Measurements from ENCODE around the gene EIF3A. TPM values are rescaled to one million over a fixed set of nuclear protein-coding genes. Genes with fewer than 3 reads are reported as not detected.
"Not testable (repeated sequence)": the region's sequence is repeated elsewhere in the genome, so short reads cannot be mapped to it uniquely, and the experiment has no call there.

EIF3A gene
- total RNA-seq, 1 donor from 2014 or later, result 181 TPM

GRCh38 chr10:119029613-119030420, 50.8 kb downstream of the EIF3A start, which contains the start of gene NANOS1:
Gene NANOS1 (plus strand): TSS chr10:119029714. CDS start chr10:119029802, 88 bp downstream.
- H3K4me1 Mint-ChIP-seq (ENCODE audit: low read depth), result peaks cover 25% of the 10 kb centered on the region
- peak; percentile 18 for DNase-seq (ENCODE audit: low spot score)

GRCh38 chr10:119028900-119029612, 51.6 kb downstream of the EIF3A start:
- Mint-ChIP-seq H3K36me3 (ENCODE audit: low read depth) (peaks cover 17% of the 10 kb centered on the region), H3K27ac (no peak overlapping the region), H3K27me3 (ENCODE audit: insufficient read depth) (peaks cover 8% of the 10 kb centered on the region)

More at GRCh38 chr10:119029613-119030420, 50.8 kb downstream of the EIF3A start, which contains the start of gene NANOS1:
- peaks cover 25% of the 10 kb centered on the region for H3K36me3 Mint-ChIP-seq (ENCODE audit: low read depth)
- H3K27ac Mint-ChIP-seq, result no peak within 1 kb of the TSS
- no peaks in the 10 kb centered on the region for H3K9me3 Mint-ChIP-seq
- intact Hi-C loops (cut with micrococcal nuclease), result loop anchor here (1.0 to 10.0 kb wide), 6 partner anchors 41 to 461 kb away; partner anchors contain the start of genes CACUL1, EIF3A and PRDX3
- peak within 1 kb of the TSS; percentile 76 for H3K4me3 Mint-ChIP-seq
- peaks cover 7% of the 10 kb centered on the region for H3K27me3 Mint-ChIP-seq (ENCODE audit: insufficient read depth)

GRCh38 chr10:119028445-119028899, 52.1 kb downstream of the EIF3A start:
- H3K27me3 Mint-ChIP-seq (ENCODE audit: insufficient read depth); DNase-seq (ENCODE audit: low spot score); H3K9me3 Mint-ChIP-seq; H3K27ac Mint-ChIP-seq; intact Hi-C loops (cut with micrococcal nuclease): not testable (repeated sequence)
- Mint-ChIP-seq H3K4me3 (peak overlapping the region; percentile 76), H3K4me1 (ENCODE audit: low read depth) (peaks cover 19% of the 10 kb centered on the region), H3K36me3 (ENCODE audit: low read depth) (peaks cover 13% of the 10 kb centered on the region)

More at GRCh38 chr10:119028900-119029612, 51.6 kb downstream of the EIF3A start:
- peaks cover 19% of the 10 kb centered on the region for H3K4me1 Mint-ChIP-seq (ENCODE audit: low read depth)
- intact Hi-C loops (cut with micrococcal nuclease), result no loop called here
- H3K4me3 Mint-ChIP-seq, result peak overlapping the region; percentile 76
- peak; percentile 78 for DNase-seq (ENCODE audit: low spot score)
- H3K9me3 Mint-ChIP-seq, result no peaks in the 10 kb centered on the region

GRCh38 chr10:119026301-119027110, 54.1 kb downstream of the EIF3A start:
- Mint-ChIP-seq H3K27ac (no peak overlapping the region), H3K4me3 (no peak overlapping the region), H3K36me3 (ENCODE audit: low read depth) (peaks cover 2% of the 10 kb centered on the region), H3K9me3 (no peaks in the 10 kb centered on the region), H3K27me3 (ENCODE audit: insufficient read depth) (peaks cover 12% of the 10 kb centered on the region), H3K4me1 (ENCODE audit: low read depth) (peaks cover 9% of the 10 kb centered on the region)
- DNase-seq (ENCODE audit: low spot score), result no peak
- intact Hi-C loops (cut with micrococcal nuclease), result no loop called here

GRCh38 chr10:119025776-119026175, 54.8 kb downstream of the EIF3A start:
- DNase-seq (ENCODE audit: low spot score), result no peak
- H3K36me3 Mint-ChIP-seq (ENCODE audit: low read depth), result no peaks in the 10 kb centered on the region
- H3K27ac Mint-ChIP-seq, result no peak overlapping the region
- peaks cover 2% of the 10 kb centered on the region for H3K4me1 Mint-ChIP-seq (ENCODE audit: low read depth)
- H3K27me3 Mint-ChIP-seq (ENCODE audit: insufficient read depth), result peaks cover 12% of the 10 kb centered on the region
- H3K9me3 Mint-ChIP-seq, result no peaks in the 10 kb centered on the region
- intact Hi-C loops (cut with micrococcal nuclease), result no loop called here
- H3K4me3 Mint-ChIP-seq, result no peak overlapping the region

GRCh38 chr10:119025336-119025735, 55.3 kb downstream of the EIF3A start:
- H3K9me3 Mint-ChIP-seq, result no peaks in the 10 kb centered on the region
- no peak overlapping the region for H3K4me3 Mint-ChIP-seq
- DNase-seq (ENCODE audit: low spot score), result no peak
- intact Hi-C loops (cut with micrococcal nuclease), result no loop called here
- H3K4me1 Mint-ChIP-seq (ENCODE audit: low read depth), result no peaks in the 10 kb centered on the region
- peaks cover 15% of the 10 kb centered on the region for H3K27me3 Mint-ChIP-seq (ENCODE audit: insufficient read depth)
- no peaks in the 10 kb centered on the region for H3K36me3 Mint-ChIP-seq (ENCODE audit: low read depth)
- no peak overlapping the region for H3K27ac Mint-ChIP-seq

GRCh38 chr10:119024882-119025281, 55.7 kb downstream of the EIF3A start:
- H3K27ac Mint-ChIP-seq, result no peak overlapping the region
- intact Hi-C loops (cut with micrococcal nuclease), result no loop called here

GRCh38 chr10:119023553-119023868, 57.1 kb downstream of the EIF3A start:
- Mint-ChIP-seq H3K9me3 (no peaks in the 10 kb centered on the region), H3K4me3 (no peak overlapping the region), H3K27ac (no peak overlapping the region), H3K4me1 (ENCODE audit: low read depth) (no peaks in the 10 kb centered on the region), H3K27me3 (ENCODE audit: insufficient read depth) (peaks cover 19% of the 10 kb centered on the region), H3K36me3 (ENCODE audit: low read depth) (no peaks in the 10 kb centered on the region)
- no peak for DNase-seq (ENCODE audit: low spot score)
- intact Hi-C loops (cut with micrococcal nuclease), result no loop called here

More at GRCh38 chr10:119024882-119025281, 55.7 kb downstream of the EIF3A start:
- no peak overlapping the region for H3K4me3 Mint-ChIP-seq
- H3K9me3 Mint-ChIP-seq, result no peaks in the 10 kb centered on the region
- no peaks in the 10 kb centered on the region for H3K36me3 Mint-ChIP-seq (ENCODE audit: low read depth)
- DNase-seq (ENCODE audit: low spot score), result no peak
- H3K27me3 Mint-ChIP-seq (ENCODE audit: insufficient read depth), result peaks cover 15% of the 10 kb centered on the region
- no peaks in the 10 kb centered on the region for H3K4me1 Mint-ChIP-seq (ENCODE audit: low read depth)

GRCh38 chr10:119022846-119023552, 57.6 kb downstream of the EIF3A start:
- Mint-ChIP-seq H3K4me3 (no peak overlapping the region), H3K36me3 (ENCODE audit: low read depth) (no peaks in the 10 kb centered on the region), H3K9me3 (no peaks in the 10 kb centered on the region), H3K4me1 (ENCODE audit: low read depth) (no peaks in the 10 kb centered on the region), H3K27me3 (ENCODE audit: insufficient read depth) (peaks cover 15% of the 10 kb centered on the region), H3K27ac (no peak overlapping the region)
- intact Hi-C loops (cut with micrococcal nuclease), result no loop called here
- DNase-seq (ENCODE audit: low spot score), result no peak

GRCh38 chr10:119020627-119020946, 60.0 kb downstream of the EIF3A start:
- no peak for DNase-seq (ENCODE audit: low spot score)
- peaks cover 16% of the 10 kb centered on the region for H3K27me3 Mint-ChIP-seq (ENCODE audit: insufficient read depth)
- H3K27ac Mint-ChIP-seq, result no peak overlapping the region
- intact Hi-C loops (cut with micrococcal nuclease), result no loop called here
- no peaks in the 10 kb centered on the region for H3K9me3 Mint-ChIP-seq
- H3K4me1 Mint-ChIP-seq (ENCODE audit: low read depth), result no peaks in the 10 kb centered on the region
- H3K36me3 Mint-ChIP-seq (ENCODE audit: low read depth), result no peaks in the 10 kb centered on the region
- no peak overlapping the region for H3K4me3 Mint-ChIP-seq

GRCh38 chr10:119007211-119007574, 73.4 kb downstream of the EIF3A start:
- DNase-seq (ENCODE audit: low spot score), result no peak
- Mint-ChIP-seq H3K4me3 (no peak overlapping the region), H3K4me1 (ENCODE audit: low read depth) (no peaks in the 10 kb centered on the region), H3K9me3 (no peaks in the 10 kb centered on the region), H3K27me3 (ENCODE audit: insufficient read depth) (peaks cover 10% of the 10 kb centered on the region), H3K27ac (no peak overlapping the region), H3K36me3 (ENCODE audit: low read depth) (no peaks in the 10 kb centered on the region)
- intact Hi-C loops (cut with micrococcal nuclease), result no loop called here

- H3K36me3 Mint-ChIP-seq (ENCODE audit: low read depth), result no peaks in the 10 kb centered on the region
- no peaks in the 10 kb centered on the region for H3K9me3 Mint-ChIP-seq
- H3K27me3 Mint-ChIP-seq (ENCODE audit: insufficient read depth), result peaks cover 10% of the 10 kb centered on the region
- DNase-seq (ENCODE audit: low spot score), result no peak
- no peaks in the 10 kb centered on the region for H3K4me1 Mint-ChIP-seq (ENCODE audit: low read depth)
- H3K4me3 Mint-ChIP-seq, result no peak overlapping the region
- intact Hi-C loops (cut with micrococcal nuclease), result no loop called here
- no peak overlapping the region for H3K27ac Mint-ChIP-seq
Observed at GRCh38 chr10:119006451-119007210, 74.0 kb downstream of the EIF3A start.
